Esophagus squamous epithelium (tissue), 5 donors: ENCODE results near the gene FAM174C. TPM values are rescaled to one million over a fixed set of nuclear protein-coding genes. Genes with fewer than 3 reads are reported as not detected.

Experiments
- DNase-seq: peaks from one replicate; lab custom pipeline; 2025; lab: John Stamatoyannopoulos, UW
- H3K27ac ChIP-seq, 4 donors: fragments of 200-600 bp; sonication (generic); one replicate each; pipeline ENCODE4 v1.5.1; 2016 to 2019; ENCODE audit warnings: mild to moderate bottlenecking in 1 of 4
- H3K27me3 ChIP-seq, 4 donors: fragments of 200-600 bp; sonication (generic); 1 replicate in 3 of 4; 2 replicates in 1 of 4; pipeline versions ENCODE4 v1.5.1 to v1.6.0; 2017 to 2021; ENCODE audit warnings: antibody characterized with exemption in 1 of 4
- H3K36me3 ChIP-seq, 3 donors: fragments of 200-600 bp; sonication (generic); one replicate each; pipeline ENCODE4 v1.5.1; 2016 to 2019
- H3K4me1 ChIP-seq, 3 donors: fragments of 200-600 bp; sonication (generic); one replicate each; pipeline ENCODE4 v1.5.1; 2017 to 2019
- H3K4me3 ChIP-seq, 4 donors: fragments of 200-600 bp; sonication (generic); 1 replicate in 3 of 4; 2 replicates in 1 of 4; pipeline ENCODE4 v1.5.1; 2016 to 2019; ENCODE audit warnings: mild to moderate bottlenecking in 2 of 4, moderate library complexity in 1 of 4
- H3K9me3 ChIP-seq, 3 donors: fragments of 200-600 bp; sonication (generic); one replicate each; pipeline ENCODE4 v1.5.1; 2016 to 2019
- POLR2A ChIP-seq, 4 donors: fragments of 450-650 bp; IDR thresholded peaks; one replicate each; pipeline ENCODE4 v1.6.1; 2017; ENCODE audit warnings: antibody characterized with exemption in 4 of 4, mild to moderate bottlenecking in 4 of 4, moderate library complexity in 3 of 4
- WGBS, 2 donors: methylation state at CpG; one replicate each; pipeline ENCODE4 v1.1.5; 2018; 5-methylcytosine and 5-hydroxymethylcytosine counted together
- intact Hi-C: fragments of 100-400 bp; cut with DNase I; formaldehyde crosslinking; loops from one replicate; pipeline ENCODE4 v1.15.0; 2022
- total RNA-seq, 4 donors: library from RNA; depleted of rRNA; stranded (reverse); fragments of >200 nt; gene quantifications; one replicate each; pipeline ENCODE4 v1.1.0, GENCODE V29; 2016
- TF ChIP-seq, protein P1 (sequence below), 6 experiments: fragments of 450-650 bp in 4 of 6; fragments of 200-600 bp in 2 of 6; sonication (generic) in 2 of 6; IDR thresholded peaks; one replicate each; pipeline ENCODE4 v1.5.1; 2016 to 2019; ENCODE audit warnings: antibody characterized with exemption in 6 of 6, mild to moderate bottlenecking in 4 of 6, moderate library complexity in 4 of 6
- donor health status: DM: yes; HTN: yes; CAD: no.

FAM174C gene
- total RNA-seq, 4 donors from 2014 or later, result 31.5 to 69.8 (median 50.5) TPM

DNA sequence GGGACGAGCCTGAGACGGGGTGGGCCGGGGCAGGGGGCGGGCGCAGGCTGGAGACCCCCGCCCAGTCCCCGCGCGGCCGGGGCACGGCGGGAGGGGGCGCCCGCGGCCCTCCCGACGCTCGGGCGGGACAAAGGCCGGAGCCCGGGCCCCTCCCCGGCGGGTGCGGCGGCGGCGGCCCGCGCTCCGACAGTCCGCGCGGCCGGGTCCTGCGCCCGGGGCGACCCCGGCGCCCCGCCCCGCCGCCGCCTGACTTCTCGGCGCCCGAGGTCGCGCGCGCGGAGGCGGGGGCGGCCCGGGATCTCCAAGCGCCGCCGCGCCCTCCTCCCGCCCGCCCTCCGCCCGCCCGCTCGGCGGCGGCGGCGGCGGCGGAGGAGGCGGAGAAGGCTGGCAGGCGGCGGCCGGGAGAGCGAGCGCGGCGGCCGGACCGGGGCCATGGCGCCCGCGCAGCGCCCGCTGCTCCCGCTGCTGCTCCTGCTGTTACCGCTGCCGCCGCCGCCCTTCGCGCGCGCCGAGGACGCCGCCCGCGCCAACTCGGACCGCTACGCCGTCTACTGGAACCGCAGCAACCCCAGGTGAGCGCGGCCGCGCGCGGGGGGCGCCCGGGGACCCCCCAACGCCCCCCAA lies 10.5 kb downstream of the FAM174C start, which contains the start of gene EFNA2:
TSS of gene EFNA2 (plus strand) at position 137 of the 624 bp plus-strand sequence. CDS start at position 433, 296 bp downstream.
- H3K27ac ChIP-seq, result peak within 1 kb of the TSS; percentile 5 to 72 (median 62)
- H3K4me3 ChIP-seq, result peak within 1 kb of the TSS in 2 of 4 donors; percentile 38 to 57
- no CpG with 5 or more reads among the region's 113 CpGs for WGBS, 2 donors
- H3K4me1 ChIP-seq, result peaks cover 7 to 50% (median 22%) of the 10 kb centered on the region in 3 donors
- peaks cover 15 to 81% (median 24%) of the 10 kb centered on the region in 4 donors for H3K27me3 ChIP-seq
- H3K9me3 ChIP-seq, result no peaks in the 10 kb centered on the region
- no peaks in the 10 kb centered on the region for H3K36me3 ChIP-seq
- no peak for TF ChIP-seq POLR2A (IDR thresholded peaks at IDR 0.05)
- TF ChIP-seq, protein P1, sequence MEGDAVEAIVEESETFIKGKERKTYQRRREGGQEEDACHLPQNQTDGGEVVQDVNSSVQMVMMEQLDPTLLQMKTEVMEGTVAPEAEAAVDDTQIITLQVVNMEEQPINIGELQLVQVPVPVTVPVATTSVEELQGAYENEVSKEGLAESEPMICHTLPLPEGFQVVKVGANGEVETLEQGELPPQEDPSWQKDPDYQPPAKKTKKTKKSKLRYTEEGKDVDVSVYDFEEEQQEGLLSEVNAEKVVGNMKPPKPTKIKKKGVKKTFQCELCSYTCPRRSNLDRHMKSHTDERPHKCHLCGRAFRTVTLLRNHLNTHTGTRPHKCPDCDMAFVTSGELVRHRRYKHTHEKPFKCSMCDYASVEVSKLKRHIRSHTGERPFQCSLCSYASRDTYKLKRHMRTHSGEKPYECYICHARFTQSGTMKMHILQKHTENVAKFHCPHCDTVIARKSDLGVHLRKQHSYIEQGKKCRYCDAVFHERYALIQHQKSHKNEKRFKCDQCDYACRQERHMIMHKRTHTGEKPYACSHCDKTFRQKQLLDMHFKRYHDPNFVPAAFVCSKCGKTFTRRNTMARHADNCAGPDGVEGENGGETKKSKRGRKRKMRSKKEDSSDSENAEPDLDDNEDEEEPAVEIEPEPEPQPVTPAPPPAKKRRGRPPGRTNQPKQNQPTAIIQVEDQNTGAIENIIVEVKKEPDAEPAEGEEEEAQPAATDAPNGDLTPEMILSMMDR (IDR thresholded peaks at IDR 0.05), result no peak
- DNase-seq, result no peak
- intact Hi-C loops, result loop anchor here (10.0 kb wide), 1 partner anchor 169 kb away; the partner anchor contains the start of gene APC2

DNA sequence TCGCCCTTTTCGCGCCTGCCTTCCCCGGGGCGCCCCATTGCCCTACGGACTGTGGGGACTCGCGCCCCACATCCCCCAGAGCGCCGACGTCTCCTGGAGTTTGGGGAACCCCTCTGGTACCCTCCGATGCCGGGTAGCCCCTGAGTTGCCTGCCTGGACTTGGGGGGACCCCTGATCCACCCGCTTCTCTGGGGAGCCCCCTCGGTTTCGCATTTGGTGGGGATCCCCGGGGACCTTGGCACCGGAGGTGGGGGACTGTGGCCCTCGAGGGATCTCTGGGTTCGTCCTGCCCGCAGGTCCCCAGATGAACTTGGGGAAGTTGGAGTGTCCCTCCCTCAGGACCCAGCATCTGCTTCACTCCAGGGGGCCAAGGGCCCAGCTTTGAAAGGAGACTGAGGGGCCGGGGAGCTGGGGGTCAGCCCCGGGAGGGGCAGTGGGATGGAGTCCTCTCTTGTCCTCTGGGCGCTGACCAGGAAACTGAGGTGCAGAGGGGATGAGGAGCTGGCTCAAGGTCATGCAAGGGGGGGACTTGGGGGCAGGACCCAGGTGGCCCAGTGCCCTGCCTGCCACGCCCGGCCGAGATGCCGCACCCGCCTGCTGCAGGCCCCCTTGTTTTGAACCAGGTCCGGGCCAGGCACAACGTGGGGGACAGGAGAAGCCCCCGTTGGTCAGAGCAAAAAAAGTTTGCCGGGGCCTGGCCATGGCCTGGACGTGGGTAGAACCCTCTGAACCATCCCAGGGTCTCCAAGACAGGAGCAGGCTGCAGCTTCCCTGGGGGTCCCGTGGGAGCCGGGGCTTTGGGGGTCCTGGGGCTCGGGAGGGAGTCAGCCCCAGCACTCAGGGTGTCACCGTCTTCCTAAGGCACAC lies 11.4 kb downstream of the FAM174C start:
- WGBS, 2 donors, result 26% methylated on average over 8 of the region's 38 CpGs; no CpG with 5 or more reads in 1 of the 2 donors
- intact Hi-C loops, result loop anchor here (10.0 kb wide), 1 partner anchor 168 kb away; the partner anchor contains the start of gene APC2
- H3K4me3 ChIP-seq, result peak overlapping the region in 2 of 4 donors; percentile 38 to 57

DNA sequence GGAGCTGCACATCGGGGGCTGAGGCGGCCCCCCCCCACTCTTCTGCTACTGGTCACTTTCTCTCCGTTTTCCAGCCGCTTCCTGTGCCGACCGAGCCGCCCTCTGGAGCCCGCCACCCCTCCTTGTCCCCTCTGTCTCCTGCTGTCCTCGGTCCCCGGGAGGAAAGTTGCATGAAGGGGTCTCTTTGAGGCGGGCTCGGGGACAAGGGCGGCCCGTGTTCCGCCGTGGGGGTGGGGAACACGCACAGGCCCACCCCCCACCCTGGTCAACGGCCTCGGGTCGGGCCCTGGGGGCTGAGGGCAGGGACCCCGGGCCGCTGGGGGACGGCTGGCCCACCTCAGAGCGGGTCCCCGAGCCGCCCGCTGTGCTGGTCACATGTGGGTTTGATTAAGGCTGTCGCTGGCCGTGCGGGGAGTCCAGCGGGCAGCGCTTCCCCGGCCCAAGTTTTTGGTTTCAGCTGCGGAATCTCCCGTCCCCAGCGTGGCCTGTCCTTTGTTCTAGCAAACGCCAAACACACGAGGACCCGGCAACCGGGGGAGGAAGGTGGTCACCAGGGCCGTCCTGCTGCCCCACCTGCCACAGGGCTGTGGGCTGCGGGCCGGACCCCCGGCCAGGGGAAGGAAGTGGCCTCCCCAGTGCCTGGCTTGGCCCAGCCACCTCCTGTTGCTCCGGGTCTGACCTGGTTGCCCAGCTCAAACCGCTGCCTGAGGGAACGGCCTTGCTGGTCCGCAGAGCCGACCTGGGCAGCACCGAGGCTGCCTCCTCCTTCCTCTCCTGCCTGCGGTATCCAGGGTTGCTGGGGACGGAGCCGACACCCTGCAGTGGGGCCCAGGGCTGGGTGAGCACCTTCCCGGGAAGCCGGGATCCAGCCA lies 12.3 kb downstream of the FAM174C start:
- no peak overlapping the region for H3K27ac ChIP-seq
- H3K4me3 ChIP-seq, result no peak overlapping the region
- 4% methylated on average over 4 of the region's 55 CpGs; no CpG with 5 or more reads in 1 of the 2 donors for WGBS, 2 donors
- H3K27me3 ChIP-seq, result peaks cover 15 to 98% (median 26%) of the 10 kb centered on the region in 4 donors
- H3K36me3 ChIP-seq, result no peaks in the 10 kb centered on the region
- H3K9me3 ChIP-seq, result no peaks in the 10 kb centered on the region
- no peak for DNase-seq
- TF ChIP-seq, protein P1 (IDR thresholded peaks at IDR 0.05), result no peak
- TF ChIP-seq POLR2A (IDR thresholded peaks at IDR 0.05), result no peak
- intact Hi-C loops, result loop anchor here (10.0 kb wide), 1 partner anchor 167 kb away; the partner anchor contains the start of gene APC2
- H3K4me1 ChIP-seq, result peaks cover 7 to 56% (median 22%) of the 10 kb centered on the region in 3 donors

More for the DNA sequence above, 11.4 kb downstream of the FAM174C start:
- no peak overlapping the region for H3K27ac ChIP-seq
- H3K36me3 ChIP-seq, result no peaks in the 10 kb centered on the region
- H3K4me1 ChIP-seq, result peaks cover 7 to 52% (median 22%) of the 10 kb centered on the region in 3 donors
- DNase-seq, result no peak
- no peaks in the 10 kb centered on the region for H3K9me3 ChIP-seq
- TF ChIP-seq, protein P1 (IDR thresholded peaks at IDR 0.05), result no peak
- TF ChIP-seq POLR2A (IDR thresholded peaks at IDR 0.05), result no peak
- H3K27me3 ChIP-seq, result peaks cover 15 to 90% (median 26%) of the 10 kb centered on the region in 4 donors

DNA sequence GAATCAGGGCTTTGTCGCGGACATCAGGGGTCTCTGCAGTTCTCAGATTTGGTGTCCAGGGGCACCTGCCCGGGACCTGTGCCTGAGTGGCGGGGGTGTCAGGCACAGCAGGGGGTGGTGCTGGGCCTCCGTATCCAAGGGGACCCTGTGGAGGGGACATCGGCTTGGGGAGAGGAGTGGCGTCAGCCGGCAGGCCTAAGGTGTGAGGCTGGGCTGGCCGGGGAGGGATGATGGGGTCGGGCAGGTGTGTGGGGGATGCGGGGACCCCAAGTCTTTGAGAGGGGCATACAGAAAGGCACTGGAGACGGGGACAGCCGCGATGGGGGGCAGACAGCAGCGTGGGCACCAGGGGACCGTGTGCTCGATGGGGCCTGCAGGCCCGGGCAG lies 12.9 kb downstream of the FAM174C start:
- H3K36me3 ChIP-seq, result no peaks in the 10 kb centered on the region
- peaks cover 15 to 98% (median 26%) of the 10 kb centered on the region in 4 donors for H3K27me3 ChIP-seq
- WGBS, 2 donors, result 79 to 82% methylated on average over 3 to 11 of the region's 18 CpGs
- TF ChIP-seq, protein P1 (IDR thresholded peaks at IDR 0.05), result no peak
- no peak for TF ChIP-seq POLR2A (IDR thresholded peaks at IDR 0.05)
- no peaks in the 10 kb centered on the region for H3K9me3 ChIP-seq
- no peak for DNase-seq
- H3K27ac ChIP-seq, result no peak overlapping the region
- intact Hi-C loops, result loop anchor here (10.0 kb wide), 1 partner anchor 167 kb away; the partner anchor contains the start of gene APC2
- H3K4me3 ChIP-seq, result no peak overlapping the region
- H3K4me1 ChIP-seq, result peaks cover 7 to 51% (median 22%) of the 10 kb centered on the region in 3 donors
